ENCODE measurements around the gene QKI. TPM values are rescaled to one million over a fixed set of nuclear protein-coding genes. Genes with fewer than 3 reads are reported as not detected.

The QKI gene
- total RNA-seq, 6 experiments from 2014 or later = 47.6 to 80.8 (median 76.3) TPM

- no peaks in the 10 kb centered on the region for H3K27me3 ChIP-seq
- no peak overlapping the region for H3K4me3 ChIP-seq
- H3K4me1 ChIP-seq = peaks cover 0 to 28% (median 8%) of the 10 kb centered on the region in 4 donors
- WGBS (ENCODE audit: insufficient coverage, low coverage, low lambda C conversion rate, missing lambda C conversion rate) = 67% methylated on average over 2 of the region's 2 CpGs
- peak overlapping the region; percentile 79 to 81 (median 80) for H3K27ac ChIP-seq
- no peaks in the 10 kb centered on the region for H3K36me3 ChIP-seq
- no peak for TF ChIP-seq POLR2A (IDR thresholded peaks at IDR 0.05)
- no peak for TF ChIP-seq CTCF (IDR thresholded peaks at IDR 0.05)
- ATAC-seq (no peak), DNase-seq (no peak)
- intact Hi-C loops (cut with DNase I) = no loop called here
- no peaks in the 10 kb centered on the region for H3K9me3 ChIP-seq
Observed at GRCh38 chr6:163406830-163407229, 7.7 kb upstream of the QKI start.

DNA sequence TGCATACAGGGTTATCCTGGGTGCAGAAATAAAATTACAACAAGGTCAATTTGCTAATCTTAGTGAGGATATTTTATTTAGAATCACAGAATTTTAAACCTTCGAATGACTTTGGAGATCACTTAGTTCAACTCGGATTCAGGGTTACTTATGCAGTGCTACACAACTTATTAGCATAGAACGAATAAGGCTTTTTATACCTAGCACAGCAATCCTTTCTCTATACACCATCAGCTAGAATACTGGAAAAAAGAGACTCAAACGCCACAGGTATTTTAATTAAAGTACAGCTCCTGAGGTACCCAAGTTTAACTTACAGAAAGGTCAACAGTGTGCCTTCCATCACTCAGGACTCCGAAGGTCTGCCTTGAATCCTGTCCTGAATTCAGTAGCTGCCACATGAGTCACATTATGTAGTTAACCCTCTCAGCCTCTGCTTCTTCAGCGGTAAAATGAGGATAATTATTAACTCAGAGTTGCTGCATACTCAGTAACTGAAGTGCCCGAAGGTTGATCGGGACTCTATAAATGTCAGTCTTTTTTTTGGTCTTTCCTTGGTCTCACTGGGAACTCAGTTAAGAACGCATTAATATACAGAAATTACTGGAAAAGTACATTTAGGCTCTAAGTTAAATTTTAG, 6.0 kb upstream of the QKI start:
- no peaks in the 10 kb centered on the region for H3K9me3 ChIP-seq
- no peaks in the 10 kb centered on the region for H3K27me3 ChIP-seq
- H3K4me1 ChIP-seq = peaks cover 0 to 28% (median 8%) of the 10 kb centered on the region in 4 donors
- no peak for TF ChIP-seq POLR2A (IDR thresholded peaks at IDR 0.05)
- no peak for TF ChIP-seq CTCF (IDR thresholded peaks at IDR 0.05)
- DNase-seq (no peak), ATAC-seq (peak in 2 of 4 donors; percentile 46 to 54)
- no peak overlapping the region for H3K4me3 ChIP-seq
- H3K27ac ChIP-seq = no peak overlapping the region
- no peaks in the 10 kb centered on the region for H3K36me3 ChIP-seq
- WGBS (ENCODE audit: insufficient coverage, low coverage, low lambda C conversion rate, missing lambda C conversion rate) = 54% methylated on average over 9 of the region's 9 CpGs
- intact Hi-C loops (cut with DNase I) = no loop called here

GRCh38 chr6:163409712-163410111, 4.8 kb upstream of the QKI start:
- H3K36me3 ChIP-seq = no peaks in the 10 kb centered on the region
- no peak overlapping the region for H3K27ac ChIP-seq
- peaks cover 0 to 27% (median 6%) of the 10 kb centered on the region in 4 donors for H3K4me1 ChIP-seq
- intact Hi-C loops (cut with DNase I) = loop anchor here in 1 of 2 donors (10.0 kb wide), 1 partner anchor 215 kb away; no protein-coding TSS in a partner anchor
- no peak for TF ChIP-seq POLR2A (IDR thresholded peaks at IDR 0.05)
- TF ChIP-seq CTCF (IDR thresholded peaks at IDR 0.05) = no peak
- DNase-seq (no peak), ATAC-seq (no peak)
- 74% methylated on average over 12 of the region's 12 CpGs for WGBS (ENCODE audit: insufficient coverage, low coverage, low lambda C conversion rate, missing lambda C conversion rate)
- H3K4me3 ChIP-seq = no peak overlapping the region
- H3K27me3 ChIP-seq = no peaks in the 10 kb centered on the region
- H3K9me3 ChIP-seq = no peaks in the 10 kb centered on the region

GRCh38 chr6:163412341-163412740, 2.2 kb upstream of the QKI start:
- Histone ChIP-seq H3K36me3 (no peaks in the 10 kb centered on the region), H3K4me3 (peak overlapping the region in 1 of 3 donors; percentile 71), H3K4me1 (peaks cover 0 to 3% (median 0%) of the 10 kb centered on the region in 4 donors), H3K27ac (peak overlapping the region; percentile 97 to 100 (median 98)), H3K27me3 (no peaks in the 10 kb centered on the region), H3K9me3 (no peaks in the 10 kb centered on the region)
- TF ChIP-seq CTCF (IDR thresholded peaks at IDR 0.05) (no peak), POLR2A (IDR thresholded peaks at IDR 0.05) (no peak)
- intact Hi-C loops (cut with DNase I) = loop anchor here in 1 of 2 donors (10.0 kb wide), 1 partner anchor 218 kb away; no protein-coding TSS in a partner anchor
- 0% methylated on average over 1 of the region's 1 CpG for WGBS (ENCODE audit: insufficient coverage, low coverage, low lambda C conversion rate, missing lambda C conversion rate)
- no peak for ATAC-seq
- DNase-seq = no peak

Data from right lobe of liver (tissue), 6 donors.